GM12892 (cell line): Measurements from ENCODE around the gene PIAS4.

Experiments used
- DNase-seq: peaks from one replicate; pipeline ENCODE4 v3.0.0; 2011; ENCODE audit not compliant: insufficient read length
- FAIRE-seq: peaks from 2 replicates; lab custom pipeline; 2011; peaks lifted over from hg19 to GRCh38; lab: Jason Lieb, UNC
- POLR2A ChIP-seq: IDR thresholded peaks from 2 replicates; pipeline ENCODE4 v1.6.1; 2011; ENCODE audit warnings: low read depth, low read length, control low read depth
- POLR2AphosphoS5 ChIP-seq: IDR thresholded peaks from 2 replicates; pipeline ENCODE4 v1.6.1; 2011; ENCODE audit warnings: low read depth, low read length, control low read depth
- TAF1 ChIP-seq: IDR thresholded peaks from 2 replicates; pipeline ENCODE4 v1.6.1; 2011; ENCODE audit warnings: low read depth, mild to moderate bottlenecking, control low read depth, low read length, borderline replicate concordance

Gene PIAS4

DNA sequence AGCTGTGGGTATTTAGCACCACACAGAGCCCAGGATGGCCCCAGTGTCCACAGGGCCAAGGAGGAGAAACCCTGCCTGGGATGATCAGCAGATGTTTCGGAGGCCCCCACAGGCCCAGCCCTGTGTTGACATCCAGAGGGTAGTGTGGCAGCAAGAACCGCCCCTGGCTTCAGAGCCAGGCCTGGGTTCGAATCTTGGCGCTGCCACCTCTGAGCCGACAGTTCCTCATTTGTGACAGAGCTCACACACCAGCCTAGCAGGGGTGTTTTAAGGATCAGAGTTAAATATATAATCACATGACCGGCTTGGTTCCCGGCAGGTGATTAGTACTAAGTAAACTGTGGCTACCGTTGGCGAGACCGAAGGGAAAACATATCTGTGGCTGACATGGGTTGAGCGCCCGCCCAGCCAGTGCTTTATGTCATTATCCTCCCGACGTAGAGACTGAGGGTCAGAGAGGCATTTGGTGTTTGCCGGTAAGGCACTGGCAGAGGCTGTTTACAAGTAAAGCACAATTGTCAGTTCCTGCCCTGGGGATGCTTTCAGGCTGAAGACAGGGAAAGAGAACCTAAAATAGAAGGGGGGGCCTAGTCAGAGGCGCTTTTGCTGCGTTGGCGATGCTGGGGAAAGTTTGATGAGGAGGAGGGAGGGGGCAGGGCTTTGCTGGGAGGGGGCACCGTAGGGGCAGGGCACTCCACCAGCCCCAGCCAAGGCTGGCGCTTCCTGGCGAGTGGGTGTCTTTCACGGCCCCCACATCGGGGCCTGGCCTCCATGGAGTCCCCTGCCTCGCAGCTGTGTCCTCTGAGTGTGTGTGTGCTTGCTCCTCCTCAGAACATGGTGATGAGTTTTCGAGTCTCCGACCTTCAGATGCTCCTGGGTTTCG lies 4.8 kb downstream of the PIAS4 start:
- TF ChIP-seq TAF1 (no peak), POLR2AphosphoS5 (no peak), POLR2A (no peak)
- DNase-seq = no peak
- FAIRE-seq = no peak

DNA sequence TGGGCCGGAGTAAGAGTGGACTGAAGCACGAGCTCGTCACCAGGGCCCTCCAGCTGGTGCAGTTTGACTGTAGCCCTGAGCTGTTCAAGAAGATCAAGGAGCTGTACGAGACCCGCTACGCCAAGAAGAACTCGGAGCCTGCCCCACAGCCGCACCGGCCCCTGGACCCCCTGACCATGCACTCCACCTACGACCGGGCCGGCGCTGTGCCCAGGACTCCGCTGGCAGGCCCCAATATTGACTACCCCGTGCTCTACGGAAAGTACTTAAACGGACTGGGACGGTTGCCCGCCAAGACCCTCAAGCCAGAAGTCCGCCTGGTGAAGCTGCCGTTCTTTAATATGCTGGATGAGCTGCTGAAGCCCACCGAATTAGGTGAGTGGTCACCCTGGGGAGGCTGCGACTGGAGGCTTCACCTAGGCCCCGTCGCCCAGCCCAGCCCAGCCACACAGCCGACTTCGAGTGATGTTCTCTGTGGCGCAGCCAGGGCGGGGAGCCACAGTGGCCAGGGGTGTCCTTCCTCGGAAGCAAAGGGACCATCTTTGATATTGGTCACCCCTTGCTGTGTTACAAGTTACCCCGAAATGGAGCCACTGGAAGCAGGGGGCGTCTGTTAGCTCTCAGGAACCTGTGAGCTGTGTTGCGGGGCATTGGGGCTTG lies 5.6 kb downstream of the PIAS4 start:
- TF ChIP-seq TAF1 (no peak), POLR2A (no peak), POLR2AphosphoS5 (no peak)
- DNase-seq = no peak
- FAIRE-seq = no peak

DNA sequence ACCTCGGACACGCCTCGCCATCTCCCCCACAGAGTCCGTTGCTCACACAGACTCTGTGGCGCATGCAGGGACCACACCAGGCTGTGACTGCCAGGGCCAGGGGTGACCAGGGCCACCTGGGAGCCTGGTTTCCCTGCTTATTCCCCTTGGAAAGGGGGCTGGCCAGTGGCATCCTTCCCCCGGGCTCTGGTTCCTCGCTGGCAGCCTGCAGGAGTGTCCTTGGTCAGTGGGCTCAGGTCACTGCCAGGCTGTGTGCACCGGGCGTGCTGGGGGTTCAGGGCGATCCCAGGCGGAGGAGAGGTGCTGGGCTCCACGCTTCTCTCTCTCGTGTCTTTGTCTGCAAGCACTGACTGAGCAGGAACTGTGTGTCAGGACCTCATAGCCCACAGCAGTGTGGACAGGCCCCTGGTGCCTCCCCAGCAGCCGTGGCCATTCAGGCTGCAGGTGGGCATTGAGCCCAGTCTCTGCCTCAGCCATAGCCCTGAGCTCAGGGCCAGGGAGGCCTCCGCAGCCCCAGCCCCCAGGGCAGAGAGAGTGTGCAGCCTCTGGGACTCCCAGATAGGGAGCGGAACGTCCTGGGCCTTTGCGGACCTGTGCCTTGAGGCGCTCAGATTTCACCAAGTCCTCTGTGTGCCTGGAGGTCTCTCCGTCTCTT lies 6.5 kb downstream of the PIAS4 start:
- no peak for TF ChIP-seq POLR2AphosphoS5
- FAIRE-seq = no peak
- DNase-seq = no peak

DNA sequence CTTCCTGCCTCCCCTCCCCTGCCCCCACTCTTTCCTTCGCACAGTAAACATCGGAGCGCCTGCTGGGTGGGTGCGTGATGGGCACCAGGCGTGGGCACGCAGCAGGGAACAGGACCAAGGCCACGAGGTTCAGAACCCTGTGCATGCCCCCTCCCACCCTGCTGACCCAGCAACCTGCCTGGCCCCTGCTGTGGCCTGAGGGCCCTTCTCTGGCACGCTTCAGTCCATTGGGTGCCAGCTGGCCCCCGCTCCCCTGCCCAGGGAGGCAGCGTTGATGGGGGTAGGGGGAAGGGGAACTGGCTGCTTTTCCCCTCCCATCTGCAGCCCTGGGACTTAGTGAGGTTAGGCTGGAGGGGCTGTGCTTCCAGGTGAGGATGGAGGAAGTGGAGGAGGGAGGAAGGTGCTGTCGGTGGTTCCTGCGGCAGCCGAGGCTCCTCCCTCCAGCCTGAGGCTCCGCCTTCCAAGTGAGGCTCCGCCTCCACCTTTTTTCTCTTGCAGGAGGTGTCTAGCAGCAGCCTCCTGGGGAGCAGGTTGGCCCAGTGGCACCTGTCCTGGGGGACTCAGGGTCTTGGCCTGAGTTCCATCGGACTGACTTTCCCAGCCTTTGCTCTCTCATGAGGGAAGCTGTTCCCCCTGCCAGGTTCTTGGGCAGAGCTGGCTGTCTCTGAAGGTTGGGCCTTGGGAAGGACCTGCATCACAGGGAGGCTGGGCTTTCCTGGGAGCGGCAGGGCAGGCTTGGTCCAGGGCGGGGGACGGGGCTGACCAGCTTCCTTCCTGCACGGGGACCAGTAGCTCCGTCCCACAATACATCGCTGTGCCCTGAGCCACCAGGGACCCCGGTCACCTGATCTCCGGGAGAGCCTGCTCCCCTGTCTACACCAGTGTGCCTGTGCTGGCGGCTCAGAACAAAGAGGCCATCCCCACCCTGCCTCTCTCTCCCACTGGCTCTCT lies 7.3 kb downstream of the PIAS4 start:
- TF ChIP-seq TAF1 (no peak), POLR2AphosphoS5 (no peak), POLR2A (no peak)
- FAIRE-seq = no peak
- no peak for DNase-seq

DNA sequence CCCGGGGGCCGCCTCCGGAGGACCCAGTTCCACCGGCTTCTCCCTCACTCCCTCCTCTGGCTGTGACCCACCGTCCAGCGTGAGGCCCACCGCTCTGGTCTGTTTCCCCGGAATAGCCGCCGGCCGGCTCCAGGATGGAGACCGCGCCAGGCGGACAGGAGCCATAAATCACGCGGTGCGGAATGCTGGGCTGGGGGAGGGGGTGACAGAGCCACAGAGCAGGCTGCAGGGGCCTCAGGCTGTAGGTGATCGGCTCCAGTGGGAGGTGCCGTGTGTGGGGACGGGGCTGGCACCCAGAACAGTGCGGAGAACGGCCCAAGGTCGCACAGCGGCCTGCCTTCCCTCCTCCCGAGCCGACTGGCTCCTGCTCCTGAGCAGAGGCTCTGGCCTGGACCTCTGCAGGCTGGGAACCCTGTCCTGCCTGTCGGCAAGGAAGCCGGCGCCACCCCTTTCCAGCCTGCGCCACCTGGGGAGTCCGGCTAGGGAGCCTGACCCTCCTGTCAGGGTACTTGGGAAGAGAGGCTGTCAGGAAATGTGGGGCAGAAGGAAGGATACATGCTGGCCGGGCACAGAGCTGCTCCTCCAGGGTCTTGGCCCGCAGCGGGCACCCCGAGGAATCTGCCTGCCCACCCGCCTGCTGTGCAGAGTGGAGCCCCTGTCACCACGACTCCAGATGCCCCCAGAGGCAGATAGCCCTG lies 8.3 kb downstream of the PIAS4 start:
- no peak for TF ChIP-seq POLR2A
- no peak for TF ChIP-seq TAF1
- no peak for DNase-seq
- no peak for FAIRE-seq

DNA sequence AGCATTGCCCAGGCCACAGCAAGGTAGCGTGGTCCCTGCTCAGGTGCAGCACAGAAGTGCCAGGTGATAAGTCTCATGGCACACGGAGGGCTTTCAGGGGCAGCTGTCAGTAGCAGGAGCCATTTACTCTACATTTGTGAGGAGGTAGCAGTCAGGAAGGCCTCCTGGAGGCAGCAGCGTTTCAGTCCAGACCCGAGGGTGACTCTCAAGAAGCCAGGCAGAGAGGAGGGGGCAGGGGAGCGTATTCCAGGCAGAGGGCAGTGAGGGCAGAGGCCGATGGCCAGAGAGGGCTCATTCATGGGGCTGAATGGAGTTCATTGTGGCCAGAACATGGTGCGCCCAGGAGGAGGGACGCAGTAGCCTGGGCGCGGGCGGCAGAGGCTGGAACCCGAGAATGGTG lies 8.9 kb downstream of the PIAS4 start:
- TF ChIP-seq POLR2A = no peak
- TF ChIP-seq TAF1 = no peak
- TF ChIP-seq POLR2AphosphoS5 = no peak
- FAIRE-seq = no peak
- no peak for DNase-seq

DNA sequence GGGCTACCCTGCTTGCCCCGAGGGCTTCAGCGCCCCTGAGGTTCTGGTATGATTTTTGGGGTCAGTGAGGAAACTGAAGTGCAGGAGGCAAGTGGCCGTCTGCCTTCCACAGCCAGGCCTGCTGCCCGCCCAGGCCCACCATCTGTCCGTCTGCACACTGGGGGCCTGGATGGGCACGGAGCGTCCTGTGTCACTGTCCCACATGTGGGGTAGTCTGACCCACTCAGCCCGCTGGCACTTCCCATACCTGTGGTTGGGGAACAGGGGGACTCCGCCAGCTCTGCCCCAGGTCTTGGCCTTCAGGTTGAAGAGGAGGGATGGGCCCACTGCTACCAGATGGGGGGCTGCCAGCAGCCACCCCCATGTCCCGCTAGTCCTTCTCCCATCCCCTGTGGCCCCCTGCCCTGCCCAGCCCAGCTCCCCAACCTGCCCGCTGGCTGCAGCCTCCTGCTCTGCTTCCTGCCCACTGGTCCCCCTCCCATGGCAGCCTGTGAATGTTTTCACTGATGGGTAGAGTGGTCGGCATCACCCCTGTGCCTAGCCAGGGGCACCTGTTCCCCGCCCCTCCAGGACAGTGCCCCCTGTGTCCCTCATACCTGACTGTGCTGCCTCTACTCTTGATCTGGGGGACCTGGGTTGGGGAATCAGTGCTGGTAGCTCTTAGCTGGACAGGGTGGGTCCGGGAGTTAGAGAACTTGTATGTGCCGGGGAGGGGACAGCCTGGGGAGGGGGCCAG lies 9.5 kb downstream of the PIAS4 start:
- TF ChIP-seq POLR2A = no peak
- no peak for TF ChIP-seq TAF1
- TF ChIP-seq POLR2AphosphoS5 = no peak
- DNase-seq (no peak), FAIRE-seq (no peak)

DNA sequence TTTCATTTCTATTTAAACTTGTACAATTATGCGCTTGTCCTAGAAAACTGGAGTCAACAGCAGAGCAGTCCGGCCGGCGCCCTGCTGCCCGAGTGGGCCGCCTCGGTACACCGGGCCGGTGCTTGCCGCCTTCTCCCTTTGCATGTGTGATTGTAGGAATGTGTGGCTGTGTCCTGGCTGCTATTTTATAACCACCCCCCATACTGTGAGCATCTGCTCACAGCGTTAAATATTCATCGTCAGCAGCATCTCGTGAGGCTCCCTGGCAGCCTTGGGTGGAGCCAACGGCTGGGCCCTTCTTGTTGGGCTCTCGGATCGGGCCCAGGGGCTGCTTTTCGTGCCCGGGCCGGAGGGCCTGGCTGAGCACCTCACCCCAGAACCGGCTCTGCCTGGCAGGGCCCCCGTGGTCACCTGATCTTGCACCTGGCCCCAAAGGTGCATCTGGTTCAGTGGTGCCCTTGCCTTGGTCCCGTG lies 10.6 kb downstream of the PIAS4 start:
- DNase-seq (no peak), FAIRE-seq (no peak)
- TF ChIP-seq POLR2AphosphoS5 (no peak), TAF1 (no peak), POLR2A (no peak)

DNA sequence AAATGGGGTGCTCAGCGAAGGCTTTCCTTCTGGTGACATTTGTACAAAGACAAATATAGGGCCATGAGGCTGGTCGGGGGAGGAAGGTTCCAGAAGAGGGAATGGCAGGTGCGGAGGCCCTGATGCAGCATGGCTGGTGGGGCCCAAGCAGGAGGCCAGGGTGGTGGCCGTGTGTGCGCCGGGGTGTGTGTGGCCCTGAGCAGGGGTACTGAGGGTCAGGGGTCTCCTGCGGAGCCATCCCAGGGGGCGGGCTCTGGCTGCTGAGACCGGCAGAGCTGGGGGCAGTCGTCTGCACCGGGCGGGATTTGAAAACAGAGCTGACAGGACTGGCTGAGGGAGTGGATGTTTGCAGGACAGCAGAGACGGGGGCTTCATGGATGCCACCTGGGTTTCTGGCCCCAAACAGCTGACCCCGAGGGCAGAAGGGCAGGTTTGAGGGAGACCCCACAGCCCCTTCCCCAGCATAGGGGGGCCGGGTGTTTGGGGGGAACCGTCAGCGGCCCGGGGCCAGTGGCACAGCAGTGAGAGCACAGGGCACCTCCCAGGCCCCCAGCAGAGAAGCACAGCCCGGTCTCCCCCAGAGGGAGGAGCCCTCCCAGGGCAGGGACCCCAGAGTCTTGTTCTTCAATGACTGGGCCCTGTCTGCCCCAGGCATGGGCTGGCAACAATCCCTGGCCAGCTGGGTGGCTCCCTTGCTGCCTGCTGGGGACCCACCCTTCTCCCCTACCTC lies 11.4 kb downstream of the PIAS4 start:
- DNase-seq (no peak), FAIRE-seq (no peak)
- TF ChIP-seq POLR2A = no peak
